ENCODE data around the gene DLG2. TPM values are rescaled to one million over a fixed set of nuclear protein-coding genes. Genes with fewer than 3 reads are reported as not detected.
"Not testable (repeated sequence)": the region's sequence is repeated elsewhere in the genome, so short reads cannot be mapped to it uniquely, and the experiment has no call there.

Gene DLG2
- polyA plus RNA-seq, 1 experiment = 0.68 TPM

DNA sequence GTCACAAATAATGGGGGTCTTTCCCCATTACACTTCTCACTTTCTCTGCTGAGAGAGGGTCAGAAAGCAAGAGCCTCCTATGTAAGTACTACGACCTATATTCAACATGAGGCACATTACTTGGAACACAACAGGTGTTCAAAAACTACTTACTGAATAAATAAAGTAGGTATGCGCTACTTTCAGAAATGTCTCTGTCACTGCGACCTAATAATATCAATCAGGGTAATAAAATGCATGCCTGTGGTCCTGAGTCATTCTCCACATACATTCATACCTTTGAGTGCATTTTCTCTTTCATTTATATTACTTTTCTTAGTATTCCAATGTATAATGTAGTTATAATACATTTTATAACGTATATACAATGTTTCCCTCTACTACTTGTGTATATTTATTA is 838.9 kb downstream of the DLG2 start:
- CTCF ChIA-PET = no interaction called here
- Histone ChIP-seq H3K9me3 (ENCODE audit: control insufficient read depth, insufficient read depth, low read length) (no peaks in the 10 kb centered on the region), H3K27ac (ENCODE audit: low read depth, low read length) (no peak overlapping the region), H3K27me3 (ENCODE audit: control insufficient read depth, insufficient read depth, low read length) (no peaks in the 10 kb centered on the region), H3K4me3 (ENCODE audit: low read depth, low read length) (no peak overlapping the region)
- no peak for DNase-seq (ENCODE audit: low read depth, low spot score)
- POLR2A ChIA-PET = no interaction called here
- TF ChIP-seq, protein P1, sequence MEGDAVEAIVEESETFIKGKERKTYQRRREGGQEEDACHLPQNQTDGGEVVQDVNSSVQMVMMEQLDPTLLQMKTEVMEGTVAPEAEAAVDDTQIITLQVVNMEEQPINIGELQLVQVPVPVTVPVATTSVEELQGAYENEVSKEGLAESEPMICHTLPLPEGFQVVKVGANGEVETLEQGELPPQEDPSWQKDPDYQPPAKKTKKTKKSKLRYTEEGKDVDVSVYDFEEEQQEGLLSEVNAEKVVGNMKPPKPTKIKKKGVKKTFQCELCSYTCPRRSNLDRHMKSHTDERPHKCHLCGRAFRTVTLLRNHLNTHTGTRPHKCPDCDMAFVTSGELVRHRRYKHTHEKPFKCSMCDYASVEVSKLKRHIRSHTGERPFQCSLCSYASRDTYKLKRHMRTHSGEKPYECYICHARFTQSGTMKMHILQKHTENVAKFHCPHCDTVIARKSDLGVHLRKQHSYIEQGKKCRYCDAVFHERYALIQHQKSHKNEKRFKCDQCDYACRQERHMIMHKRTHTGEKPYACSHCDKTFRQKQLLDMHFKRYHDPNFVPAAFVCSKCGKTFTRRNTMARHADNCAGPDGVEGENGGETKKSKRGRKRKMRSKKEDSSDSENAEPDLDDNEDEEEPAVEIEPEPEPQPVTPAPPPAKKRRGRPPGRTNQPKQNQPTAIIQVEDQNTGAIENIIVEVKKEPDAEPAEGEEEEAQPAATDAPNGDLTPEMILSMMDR (IDR thresholded peaks at IDR 0.05; ENCODE audit: low read depth, low read length) = no peak

DNA sequence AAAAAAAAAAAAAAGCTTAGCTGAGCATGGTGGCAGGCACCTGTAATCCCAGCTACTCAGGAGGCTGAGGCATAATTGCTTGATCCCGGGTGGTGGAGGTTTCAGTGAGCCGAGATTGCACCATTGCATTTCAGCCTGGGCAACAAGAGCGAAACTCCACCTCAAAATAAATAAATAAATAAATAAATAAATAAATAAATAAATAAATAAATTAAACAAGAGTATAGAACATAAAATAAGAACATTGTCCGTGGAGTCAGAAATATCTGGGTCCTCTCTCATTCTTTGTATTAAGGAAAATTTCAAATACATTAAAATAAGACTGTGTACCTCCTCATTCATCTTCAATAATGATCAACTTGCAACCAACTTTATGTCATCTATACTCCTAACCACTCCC is 843.0 kb downstream of the DLG2 start:
- H3K27ac ChIP-seq (ENCODE audit: low read depth, low read length); H3K9me3 ChIP-seq (ENCODE audit: control insufficient read depth, insufficient read depth, low read length); POLR2A ChIA-PET; H3K27me3 ChIP-seq (ENCODE audit: control insufficient read depth, insufficient read depth, low read length); H3K4me3 ChIP-seq (ENCODE audit: low read depth, low read length); DNase-seq (ENCODE audit: low read depth, low spot score): not testable (repeated sequence)
- CTCF ChIA-PET = interaction anchor here (0.8 to 1.8 kb wide), 3 partner anchors 13 to 807 kb away, joined by 3 to 14 read pairs (median 3); no protein-coding TSS in a partner anchor

DNA sequence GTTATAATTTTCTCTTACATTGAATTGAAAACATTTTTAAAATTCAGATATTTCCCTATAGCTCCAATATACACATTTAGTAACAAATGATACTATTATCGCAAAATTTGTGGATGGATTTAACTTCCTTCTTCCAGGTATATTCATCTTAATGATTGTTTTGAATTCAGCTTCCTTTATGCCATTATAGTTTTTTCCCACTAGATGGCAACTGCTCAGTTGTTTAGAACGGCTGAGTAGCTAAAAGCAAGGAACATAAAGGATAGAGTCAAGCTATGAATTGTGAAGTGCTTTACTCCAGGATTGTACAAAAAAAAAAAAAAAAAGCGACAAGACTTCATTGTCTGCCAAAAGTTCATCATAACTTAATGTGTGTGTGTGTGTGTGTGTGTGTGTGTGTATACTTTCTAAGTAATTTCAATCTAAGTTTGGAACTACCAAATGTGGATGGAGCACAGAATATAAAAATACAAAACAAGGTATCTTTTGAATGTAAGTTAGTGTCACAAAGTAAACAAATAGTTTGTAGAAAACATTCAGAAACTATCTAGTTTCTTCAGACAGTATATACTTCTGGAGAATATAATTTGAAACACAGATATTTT is 846.4 kb downstream of the DLG2 start:
- TF ChIP-seq, protein P1 (IDR thresholded peaks at IDR 0.05; ENCODE audit: low read depth, low read length) = peak; percentile 69
- CTCF ChIA-PET = interaction anchor here (0.6 to 1.7 kb wide), 18 partner anchors 9 to 925 kb away, joined by 3 to 41 read pairs (median 3); no protein-coding TSS in a partner anchor

DNA sequence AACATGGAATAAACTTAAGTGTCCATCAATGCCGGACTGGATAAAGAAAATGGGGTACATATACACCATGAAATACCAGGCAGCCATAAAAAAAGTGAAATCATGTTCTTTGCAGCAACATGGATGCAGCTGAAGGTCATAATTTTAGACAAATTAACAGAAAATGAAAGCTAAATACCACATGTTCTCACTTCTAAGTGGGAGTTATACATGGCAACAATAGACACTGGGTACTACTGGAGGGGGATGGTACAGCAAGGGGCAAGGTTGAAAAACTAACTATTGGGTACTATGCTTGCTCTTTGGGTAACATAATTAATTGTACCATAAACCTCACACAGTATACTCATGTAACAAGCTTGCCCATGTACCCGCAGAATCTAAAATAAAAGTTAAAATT is 851.6 kb downstream of the DLG2 start:
- no peak for DNase-seq (ENCODE audit: low read depth, low spot score)
- TF ChIP-seq, protein P1 (IDR thresholded peaks at IDR 0.05; ENCODE audit: low read depth, low read length) = no peak
- H3K9me3 ChIP-seq (ENCODE audit: control insufficient read depth, insufficient read depth, low read length) = no peaks in the 10 kb centered on the region
- no peak overlapping the region for H3K27ac ChIP-seq (ENCODE audit: low read depth, low read length)
- no peaks in the 10 kb centered on the region for H3K27me3 ChIP-seq (ENCODE audit: control insufficient read depth, insufficient read depth, low read length)
- CTCF ChIA-PET = no interaction called here
- POLR2A ChIA-PET = no interaction called here
- no peak overlapping the region for H3K4me3 ChIP-seq (ENCODE audit: low read depth, low read length)

More for the DNA sequence above, 846.4 kb downstream of the DLG2 start:
- no peak for DNase-seq (ENCODE audit: low read depth, low spot score)
- no peaks in the 10 kb centered on the region for H3K9me3 ChIP-seq (ENCODE audit: control insufficient read depth, insufficient read depth, low read length)
- H3K27me3 ChIP-seq (ENCODE audit: control insufficient read depth, insufficient read depth, low read length) = no peaks in the 10 kb centered on the region
- no peak overlapping the region for H3K27ac ChIP-seq (ENCODE audit: low read depth, low read length)
- H3K4me3 ChIP-seq (ENCODE audit: low read depth, low read length) = no peak overlapping the region
- POLR2A ChIA-PET = no interaction called here

DNA sequence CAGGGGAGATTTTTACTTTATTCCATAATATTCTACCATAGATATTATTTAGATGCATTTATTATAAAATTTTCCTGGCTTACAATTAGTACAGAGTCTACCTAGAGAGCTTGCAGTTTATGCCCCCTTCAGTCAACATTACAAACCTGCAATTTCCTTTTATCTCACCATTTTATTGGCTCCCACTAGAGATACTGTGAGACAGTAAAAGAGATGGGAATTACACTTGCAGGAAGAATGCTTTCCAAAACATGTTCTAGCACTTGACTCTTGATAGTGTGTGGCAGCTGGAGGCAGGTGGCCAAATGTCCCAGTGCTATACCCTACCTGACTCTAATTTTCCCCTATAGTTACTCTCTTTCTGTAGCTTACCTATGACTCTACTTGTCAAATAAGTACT is 863.2 kb downstream of the DLG2 start:
- H3K9me3 ChIP-seq (ENCODE audit: control insufficient read depth, insufficient read depth, low read length) = no peaks in the 10 kb centered on the region
- no peak for DNase-seq (ENCODE audit: low read depth, low spot score)
- no peak overlapping the region for H3K27ac ChIP-seq (ENCODE audit: low read depth, low read length)
- TF ChIP-seq, protein P1 (IDR thresholded peaks at IDR 0.05; ENCODE audit: low read depth, low read length) = no peak
- H3K4me3 ChIP-seq (ENCODE audit: low read depth, low read length) = no peak overlapping the region
- ChIA-PET POLR2A (no interaction called here), CTCF (no interaction called here)
- no peaks in the 10 kb centered on the region for H3K27me3 ChIP-seq (ENCODE audit: control insufficient read depth, insufficient read depth, low read length)
